BLaER1 treated with 17β-estradiol and CSF1 and Interleukin-3, amounts not matched to agents 10 nM and 100 nM (cell line): ENCODE data around the gene HNRNPU.
A peak's percentile ranks its signal among the peaks of the same experiment; 100 is the strongest.

Source experiments
- H3K27ac ChIP-seq, 11 experiments: shearing (Covaris generic); formaldehyde crosslinking; 2 replicates each; pipeline ENCODE4 v1.8.1; 2022
- H3K27me3 ChIP-seq, 11 experiments: shearing (Covaris generic); formaldehyde crosslinking; 2 replicates each; pipeline ENCODE4 v1.8.1; 2022
- H3K36me3 ChIP-seq, 11 experiments: shearing (Covaris generic); formaldehyde crosslinking; 2 replicates each; pipeline ENCODE4 v1.8.1; 2022
- H3K4me1 ChIP-seq, 10 experiments: shearing (Covaris generic); formaldehyde crosslinking; 2 replicates each; pipeline ENCODE4 v1.8.1; 2022
- H3K4me2 ChIP-seq, 11 experiments: shearing (Covaris generic); formaldehyde crosslinking; 2 replicates each; pipeline ENCODE4 v1.8.1; 2022
- H3K4me3 ChIP-seq, 10 experiments: shearing (Covaris generic); formaldehyde crosslinking; 2 replicates each; pipeline ENCODE4 v1.8.1; 2022
- H3K9ac ChIP-seq, 11 experiments: shearing (Covaris generic); formaldehyde crosslinking; 2 replicates each; pipeline ENCODE4 v1.8.1; 2022
- H3K9me3 ChIP-seq, 11 experiments: shearing (Covaris generic); formaldehyde crosslinking; replicated peaks in 1 of 11; 2 replicates each; pipeline ENCODE4 v1.8.1; 2022
- H4K20me1 ChIP-seq, 11 experiments: shearing (Covaris generic); formaldehyde crosslinking; 2 replicates each; pipeline ENCODE4 v1.8.1; 2022
- Cebpa-rat ChIP-seq, 11 experiments: shearing (Covaris generic); IDR thresholded peaks; 2 replicates each; pipeline ENCODE4 v1.8.1; 2022

The HNRNPU gene

DNA sequence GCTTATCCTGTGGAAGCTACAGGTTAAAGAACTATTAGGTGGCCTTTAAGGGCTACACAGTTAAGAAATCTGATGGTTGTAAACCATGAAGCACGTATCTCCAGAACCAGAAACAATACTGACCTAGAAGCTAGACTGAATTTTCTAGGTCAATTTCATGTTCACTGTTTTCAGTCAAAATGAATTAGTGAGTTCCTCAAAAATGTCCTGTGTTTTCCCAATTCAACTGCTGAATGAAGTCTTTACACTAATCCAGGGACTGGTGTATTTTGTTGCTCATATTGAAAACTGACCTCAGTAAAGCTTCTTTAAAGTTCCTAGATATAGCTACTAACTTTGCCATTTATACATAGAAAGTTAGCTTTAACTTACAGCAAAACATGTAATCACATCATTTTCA, 6.0 kb downstream of the HNRNPU start:
- H3K4me2 ChIP-seq: peak overlapping the region; percentile 76 to 97 (median 93)
- H4K20me1 ChIP-seq: peaks cover 94 to 95% (median 95%) of the 10 kb centered on the region in 11 experiments
- peak overlapping the region in 2 of 11 experiments; percentile 0 to 3; a peak in 2 of 22 replicates for H3K27ac ChIP-seq
- no peaks in the 10 kb centered on the region for H3K9me3 ChIP-seq
- H3K36me3 ChIP-seq: peaks cover 87 to 95% (median 93%) of the 10 kb centered on the region in 11 experiments
- no peaks in the 10 kb centered on the region for H3K27me3 ChIP-seq
- H3K4me1 ChIP-seq: peaks cover 68 to 85% (median 80%) of the 10 kb centered on the region in 10 experiments
- peak overlapping the region in 6 of 10 experiments; percentile 0 to 100 (median 24); a peak in 6 of 20 replicates for H3K4me3 ChIP-seq
- TF ChIP-seq Cebpa-rat (IDR thresholded peaks at IDR 0.05): no peak
- H3K9ac ChIP-seq: peak overlapping the region in 10 of 11 experiments; percentile 23 to 65 (median 58); a peak in 15 of 22 replicates

DNA sequence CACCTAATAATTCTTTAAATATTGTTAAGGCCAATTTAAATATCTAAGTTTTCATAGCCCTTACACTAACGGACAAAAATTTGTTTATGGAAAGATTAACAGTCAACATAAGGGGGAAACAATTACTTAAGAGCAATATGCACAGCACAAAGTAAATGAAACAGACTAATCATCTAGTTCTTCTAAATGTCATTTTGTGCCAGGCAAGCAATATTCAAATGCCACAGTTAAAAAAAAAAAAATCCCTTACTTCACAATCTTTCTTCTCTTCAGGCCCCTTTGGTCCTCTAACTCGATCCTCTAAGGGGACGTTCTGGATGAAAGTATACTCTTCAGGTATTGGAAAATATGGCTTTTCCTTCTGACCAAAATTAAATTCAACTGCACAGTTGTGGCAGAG, 6.6 kb downstream of the HNRNPU start:
- H4K20me1 ChIP-seq: peaks cover 99 to 100% (median 100%) of the 10 kb centered on the region in 11 experiments
- TF ChIP-seq Cebpa-rat (IDR thresholded peaks at IDR 0.05): no peak
- no peaks in the 10 kb centered on the region for H3K27me3 ChIP-seq
- peaks cover 69 to 91% (median 83%) of the 10 kb centered on the region in 10 experiments for H3K4me1 ChIP-seq
- H3K4me2 ChIP-seq: peak overlapping the region; percentile 76 to 97 (median 93)
- peak overlapping the region; percentile 30 to 65 (median 58); a peak in 19 of 22 replicates for H3K9ac ChIP-seq
- H3K27ac ChIP-seq: peak overlapping the region in 5 of 11 experiments; percentile 0 to 35 (median 30); a peak in 7 of 22 replicates
- H3K9me3 ChIP-seq: no peaks in the 10 kb centered on the region
- H3K36me3 ChIP-seq: peaks cover 93 to 100% (median 99%) of the 10 kb centered on the region in 11 experiments
- peak overlapping the region in 8 of 10 experiments; percentile 7 to 100 (median 38); a peak in 13 of 20 replicates for H3K4me3 ChIP-seq

- peak overlapping the region in 9 of 11 experiments; percentile 7 to 54 (median 35); a peak in 15 of 22 replicates for H3K27ac ChIP-seq
Observed at GRCh38 chr1:244854865-244855578, 9.3 kb downstream of the HNRNPU start.

GRCh38 chr1:244854166-244854565, 10.2 kb downstream of the HNRNPU start:
- Histone ChIP-seq H3K9me3 (no peaks in the 10 kb centered on the region), H3K4me2 (peak overlapping the region; percentile 37 to 97 (median 93); a peak in 20 of 22 replicates), H3K27me3 (no peaks in the 10 kb centered on the region), H4K20me1 (peaks cover 94 to 100% (median 100%) of the 10 kb centered on the region in 11 experiments), H3K36me3 (peaks cover 94 to 100% (median 100%) of the 10 kb centered on the region in 11 experiments), H3K27ac (peak overlapping the region in 5 of 11 experiments; percentile 5 to 37 (median 22); a peak in 7 of 22 replicates), H3K4me3 (peak overlapping the region in 1 of 10 experiments; percentile 19; a peak in 3 of 20 replicates), H3K4me1 (peaks cover 54 to 92% (median 61%) of the 10 kb centered on the region in 10 experiments), H3K9ac (peak overlapping the region in 6 of 11 experiments; percentile 7 to 51 (median 20); a peak in 7 of 22 replicates)
- no peak for TF ChIP-seq Cebpa-rat (IDR thresholded peaks at IDR 0.05)

More at GRCh38 chr1:244854865-244855578, 9.3 kb downstream of the HNRNPU start:
- peaks cover 94 to 100% (median 100%) of the 10 kb centered on the region in 11 experiments for H4K20me1 ChIP-seq
- peaks cover 63 to 92% (median 69%) of the 10 kb centered on the region in 10 experiments for H3K4me1 ChIP-seq
- peak overlapping the region; percentile 1 to 50 (median 32); a peak in 13 of 20 replicates for H3K4me3 ChIP-seq
- TF ChIP-seq Cebpa-rat (IDR thresholded peaks at IDR 0.05): no peak
- no peaks in the 10 kb centered on the region for H3K27me3 ChIP-seq
- peaks cover 94 to 100% (median 100%) of the 10 kb centered on the region in 11 experiments for H3K36me3 ChIP-seq
- H3K4me2 ChIP-seq: peak overlapping the region; percentile 76 to 97 (median 93)
- peak overlapping the region in 10 of 11 experiments; percentile 4 to 68 (median 58); a peak in 15 of 22 replicates for H3K9ac ChIP-seq
- H3K9me3 ChIP-seq: no peaks in the 10 kb centered on the region

- H3K36me3 ChIP-seq: peaks cover 94 to 100% (median 100%) of the 10 kb centered on the region in 11 experiments
- H3K4me2 ChIP-seq: no peak overlapping the region
- H3K27me3 ChIP-seq: no peaks in the 10 kb centered on the region
- H3K9ac ChIP-seq: no peak overlapping the region
- no peak overlapping the region for H3K27ac ChIP-seq
- H3K9me3 ChIP-seq: no peaks in the 10 kb centered on the region
- H3K4me1 ChIP-seq: peaks cover 41 to 81% (median 46%) of the 10 kb centered on the region in 10 experiments
- no peak overlapping the region for H3K4me3 ChIP-seq
- peaks cover 86 to 100% (median 100%) of the 10 kb centered on the region in 11 experiments for H4K20me1 ChIP-seq
- TF ChIP-seq Cebpa-rat (IDR thresholded peaks at IDR 0.05): no peak
Observed at GRCh38 chr1:244852694-244853093, 11.6 kb downstream of the HNRNPU start.

- Histone ChIP-seq H3K36me3 (peaks cover 94 to 100% (median 99%) of the 10 kb centered on the region in 11 experiments), H3K27ac (no peak overlapping the region)
Observed at GRCh38 chr1:244851546-244852231, 12.7 kb downstream of the HNRNPU start.

DNA sequence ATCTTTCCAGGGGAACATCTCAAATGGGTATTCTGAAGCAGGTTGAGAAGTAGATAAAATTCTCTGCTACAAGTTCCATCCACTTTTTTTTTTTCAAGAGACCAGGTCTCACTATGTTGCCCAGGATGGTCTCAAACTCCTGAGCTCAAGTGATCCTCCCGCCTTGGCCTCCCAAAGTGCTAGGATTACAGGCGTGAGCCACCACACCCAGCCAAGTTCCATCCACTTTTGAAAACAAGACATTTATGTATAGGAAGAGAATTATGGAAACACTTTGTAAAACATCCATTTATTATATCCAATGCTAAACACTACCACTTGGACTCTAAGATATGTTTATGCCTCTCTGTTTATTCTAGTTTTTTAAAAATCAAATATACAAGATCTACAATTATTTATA, 13.4 kb downstream of the HNRNPU start:
- Histone ChIP-seq H4K20me1 (peaks cover 78 to 100% (median 99%) of the 10 kb centered on the region in 11 experiments), H3K4me2 (no peak overlapping the region), H3K9ac (no peak overlapping the region), H3K4me1 (peaks cover 30 to 63% (median 36%) of the 10 kb centered on the region in 10 experiments), H3K36me3 (peaks cover 94 to 100% (median 99%) of the 10 kb centered on the region in 11 experiments), H3K4me3 (no peak overlapping the region), H3K27me3 (no peaks in the 10 kb centered on the region), H3K9me3 (no peaks in the 10 kb centered on the region), H3K27ac (no peak overlapping the region)
- TF ChIP-seq Cebpa-rat (IDR thresholded peaks at IDR 0.05): no peak

More at GRCh38 chr1:244851546-244852231, 12.7 kb downstream of the HNRNPU start:
- Histone ChIP-seq H3K27me3 (no peaks in the 10 kb centered on the region), H3K9ac (no peak overlapping the region), H3K4me1 (peaks cover 32 to 70% (median 37%) of the 10 kb centered on the region in 10 experiments), H3K4me2 (no peak overlapping the region), H4K20me1 (peaks cover 78 to 100% (median 100%) of the 10 kb centered on the region in 11 experiments), H3K4me3 (no peak overlapping the region), H3K9me3 (no peaks in the 10 kb centered on the region)
- no peak for TF ChIP-seq Cebpa-rat (IDR thresholded peaks at IDR 0.05)

DNA sequence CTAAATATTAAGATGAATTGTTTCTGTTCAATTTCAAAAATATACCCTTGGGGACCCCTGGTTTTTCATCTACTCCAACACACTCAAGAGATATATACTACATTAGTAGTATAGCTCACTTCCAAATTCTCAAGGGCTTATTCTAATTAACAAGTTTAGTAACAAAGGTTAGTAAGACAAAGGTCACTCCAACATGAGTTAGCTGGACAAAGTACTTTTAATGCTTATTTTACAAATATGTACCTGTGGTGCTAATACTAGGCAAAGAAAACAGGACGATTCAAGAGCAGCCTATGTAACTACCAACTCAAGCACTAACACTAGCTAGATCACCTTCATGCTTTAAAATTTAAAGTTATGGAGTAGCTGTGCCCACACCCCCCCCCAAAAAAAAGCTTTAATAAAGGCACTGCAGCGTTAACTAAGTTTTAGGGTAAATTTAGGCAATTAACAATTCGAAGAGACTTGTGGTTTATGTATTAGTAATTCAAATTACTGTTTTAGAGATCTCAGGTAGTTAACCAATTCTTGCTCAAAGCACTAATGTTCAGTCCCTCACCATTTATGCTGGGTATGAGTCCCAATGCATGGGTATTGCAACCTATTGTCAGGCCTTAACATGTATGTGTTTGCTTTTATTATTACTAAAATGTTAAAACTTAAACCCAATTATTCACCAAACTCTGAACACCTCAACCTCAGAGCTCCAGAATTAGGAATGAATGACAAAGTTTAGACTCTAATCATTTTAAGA, 14.1 kb downstream of the HNRNPU start:
- no peaks in the 10 kb centered on the region for H3K9me3 ChIP-seq
- H3K27ac ChIP-seq: no peak overlapping the region
- no peak overlapping the region for H3K9ac ChIP-seq
- H3K4me1 ChIP-seq: peaks cover 30 to 56% (median 35%) of the 10 kb centered on the region in 10 experiments
- peaks cover 94 to 100% (median 99%) of the 10 kb centered on the region in 11 experiments for H3K36me3 ChIP-seq
- no peak overlapping the region for H3K4me3 ChIP-seq
- H4K20me1 ChIP-seq: peaks cover 78 to 100% (median 99%) of the 10 kb centered on the region in 11 experiments
- H3K4me2 ChIP-seq: no peak overlapping the region
- no peaks in the 10 kb centered on the region for H3K27me3 ChIP-seq
- TF ChIP-seq Cebpa-rat (IDR thresholded peaks at IDR 0.05): no peak
